GM18502 (cell line): Measurements from ENCODE around the gene BAD.
"Not testable (repeated sequence)": the region's sequence is repeated elsewhere in the genome, so short reads cannot be mapped to it uniquely, and the experiment has no call there.

Experiments used
- ATAC-seq: cut with Tn5 transposase; IDR thresholded peaks from one replicate; pipeline ENCODE4 v1.9.1; 2021; ENCODE audit warnings: mild to moderate bottlenecking; ENCODE audit not compliant: unreplicated experiment, poor library complexity

Gene BAD

GRCh38 chr11:64315667-64316526, 31.4 kb upstream of the BAD start:
- not testable (repeated sequence) for ATAC-seq

- ATAC-seq = no peak
Measured at GRCh38 chr11:64314805-64315561, 30.5 kb upstream of the BAD start.

- ATAC-seq = no peak
Measured at GRCh38 chr11:64314146-64314804, 29.8 kb upstream of the BAD start.

GRCh38 chr11:64313491-64314145, 29.2 kb upstream of the BAD start:
- ATAC-seq = no peak

- no peak for ATAC-seq
Measured at GRCh38 chr11:64312947-64313346, 28.5 kb upstream of the BAD start.

GRCh38 chr11:64307795-64308194, 23.3 kb upstream of the BAD start:
- not testable (repeated sequence) for ATAC-seq

- ATAC-seq = no peak
Measured at GRCh38 chr11:64306876-64307622, 22.6 kb upstream of the BAD start.

- no peak for ATAC-seq
Measured at GRCh38 chr11:64306563-64306875, 22.1 kb upstream of the BAD start.

GRCh38 chr11:64305691-64306562, 21.5 kb upstream of the BAD start:
- ATAC-seq = peak; percentile 24

- peak; percentile 70 for ATAC-seq
Measured at GRCh38 chr11:64305075-64305690, 20.7 kb upstream of the BAD start, which contains the start of gene ESRRA. Gene ESRRA (plus strand): TSS chr11:64305524. CDS start chr11:64307180, 1,656 bp downstream.

- peak; percentile 28 for ATAC-seq
Measured at GRCh38 chr11:64304316-64305072, 20.0 kb upstream of the BAD start.

GRCh38 chr11:64304032-64304315, 19.5 kb upstream of the BAD start:
- ATAC-seq = no peak

- no peak for ATAC-seq
Measured at GRCh38 chr11:64303109-64304031, 18.9 kb upstream of the BAD start.

GRCh38 chr11:64299847-64300648, 15.6 kb upstream of the BAD start, which contains the start of gene CATSPERZ:
Gene CATSPERZ (plus strand): TSS chr11:64300358. CDS start chr11:64300411, 53 bp downstream.
- ATAC-seq = no peak

GRCh38 chr11:64298966-64299846, 14.7 kb upstream of the BAD start:
- no peak for ATAC-seq
